ENCODE results near the gene FERMT2. TPM values are rescaled to one million over a fixed set of nuclear protein-coding genes. Genes with fewer than 3 reads are reported as not detected.

The FERMT2 gene
- total and polyA plus RNA-seq, 4 donors = 23.9 to 51.3 (median 40.4) TPM

DNA sequence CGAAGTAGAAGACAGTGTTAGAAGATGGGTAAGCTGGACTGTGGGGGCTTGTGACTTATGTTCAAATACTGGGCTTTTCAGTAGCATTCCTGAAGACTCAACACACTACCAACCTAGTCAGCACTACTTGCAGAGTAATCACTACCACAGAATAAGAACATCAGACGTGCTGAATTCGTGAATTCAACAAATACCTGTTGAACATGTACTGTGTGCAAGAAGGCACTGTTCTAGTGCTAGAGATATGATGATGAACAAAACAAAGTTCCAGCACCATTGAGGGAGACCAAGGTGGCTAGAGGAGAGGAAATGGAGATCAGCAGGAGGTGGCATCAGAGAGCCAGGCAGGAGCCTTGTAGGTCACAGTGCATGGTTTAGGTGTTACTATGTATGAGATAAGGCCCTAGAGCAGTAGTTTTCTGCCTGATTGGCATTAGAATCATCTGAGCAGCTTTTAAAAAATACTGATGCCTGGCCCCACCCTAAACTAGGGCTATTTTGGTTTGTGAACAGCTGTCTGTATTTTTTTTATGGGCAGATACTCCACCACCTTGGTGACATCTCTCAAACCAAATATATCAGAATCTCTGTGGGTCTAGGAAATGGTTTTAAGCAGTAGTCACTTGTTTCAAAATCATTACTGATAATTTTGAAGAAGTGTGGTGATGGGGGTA is 26.8 kb downstream of the FERMT2 start (continued):
- TF ChIP-seq, protein P1, sequence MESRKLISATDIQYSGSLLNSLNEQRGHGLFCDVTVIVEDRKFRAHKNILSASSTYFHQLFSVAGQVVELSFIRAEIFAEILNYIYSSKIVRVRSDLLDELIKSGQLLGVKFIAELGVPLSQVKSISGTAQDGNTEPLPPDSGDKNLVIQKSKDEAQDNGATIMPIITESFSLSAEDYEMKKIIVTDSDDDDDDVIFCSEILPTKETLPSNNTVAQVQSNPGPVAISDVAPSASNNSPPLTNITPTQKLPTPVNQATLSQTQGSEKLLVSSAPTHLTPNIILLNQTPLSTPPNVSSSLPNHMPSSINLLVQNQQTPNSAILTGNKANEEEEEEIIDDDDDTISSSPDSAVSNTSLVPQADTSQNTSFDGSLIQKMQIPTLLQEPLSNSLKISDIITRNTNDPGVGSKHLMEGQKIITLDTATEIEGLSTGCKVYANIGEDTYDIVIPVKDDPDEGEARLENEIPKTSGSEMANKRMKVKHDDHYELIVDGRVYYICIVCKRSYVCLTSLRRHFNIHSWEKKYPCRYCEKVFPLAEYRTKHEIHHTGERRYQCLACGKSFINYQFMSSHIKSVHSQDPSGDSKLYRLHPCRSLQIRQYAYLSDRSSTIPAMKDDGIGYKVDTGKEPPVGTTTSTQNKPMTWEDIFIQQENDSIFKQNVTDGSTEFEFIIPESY (IDR thresholded peaks at IDR 0.05) = no peak
- peak; percentile 28 to 36 for TF ChIP-seq RXRA (IDR thresholded peaks at IDR 0.05)
- no peak for TF ChIP-seq EGR1 (IDR thresholded peaks at IDR 0.05; ENCODE audit: low read depth in 2 of 2)

DNA sequence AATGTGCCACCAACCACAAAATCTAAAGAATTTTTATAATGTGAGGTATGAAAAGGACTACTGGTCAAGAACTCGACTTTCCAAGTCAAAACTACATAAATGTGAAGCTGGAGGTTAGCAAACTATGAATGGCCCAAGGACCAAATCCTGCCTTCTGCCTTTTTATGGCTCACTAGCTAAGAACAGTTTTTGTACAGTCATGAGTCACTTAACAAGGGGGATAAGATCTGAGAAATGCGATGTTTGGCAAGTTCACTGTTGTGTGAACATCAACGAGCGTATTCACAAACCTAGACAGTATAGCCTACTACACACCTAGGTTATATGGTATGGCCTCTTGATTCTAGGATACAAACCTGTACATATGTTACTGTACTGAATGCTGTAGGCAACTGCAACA is 28.2 kb downstream of the FERMT2 start:
- Histone ChIP-seq H3K9ac (ENCODE audit: low read depth in 1 of 2, low read length in 2 of 2) (no peak overlapping the region), H3K36me3 (ENCODE audit: control insufficient read depth in 4 of 4, insufficient read depth in 3 of 4, low read depth in 1 of 4, low read length in 3 of 4) (no peaks in the 10 kb centered on the region), H3K27me3 (ENCODE audit: control insufficient read depth in 4 of 4, insufficient read depth in 4 of 4, low read length in 3 of 4) (no peaks in the 10 kb centered on the region), H3K9me3 (ENCODE audit: control insufficient read depth in 4 of 4, low read length in 3 of 4) (no peaks in the 10 kb centered on the region), H3K27ac (ENCODE audit: low read depth in 1 of 2, low read length in 2 of 2) (no peak overlapping the region), H3K4me1 (ENCODE audit: control insufficient read depth in 4 of 4, insufficient read depth in 4 of 4, low read length in 3 of 4) (peaks cover 19 to 80% (median 70%) of the 10 kb centered on the region in 4 donors), H3K4me3 (ENCODE audit: low read depth in 1 of 3, low read length in 3 of 3) (no peak overlapping the region)
- no peak for DNase-seq (ENCODE audit: low spot score)
- no peak for TF ChIP-seq RXRA (IDR thresholded peaks at IDR 0.05)
- TF ChIP-seq, protein P2, sequence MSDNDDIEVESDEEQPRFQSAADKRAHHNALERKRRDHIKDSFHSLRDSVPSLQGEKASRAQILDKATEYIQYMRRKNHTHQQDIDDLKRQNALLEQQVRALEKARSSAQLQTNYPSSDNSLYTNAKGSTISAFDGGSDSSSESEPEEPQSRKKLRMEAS (IDR thresholded peaks at IDR 0.05) = no peak
- TF ChIP-seq GABPA (IDR thresholded peaks at IDR 0.05 in 1 of 2, conservative IDR thresholded peaks at IDR 0.05 in 1 of 2) = no peak
- no peak for TF ChIP-seq EGR1 (IDR thresholded peaks at IDR 0.05; ENCODE audit: low read depth in 2 of 2)
- TF ChIP-seq, protein P3, sequence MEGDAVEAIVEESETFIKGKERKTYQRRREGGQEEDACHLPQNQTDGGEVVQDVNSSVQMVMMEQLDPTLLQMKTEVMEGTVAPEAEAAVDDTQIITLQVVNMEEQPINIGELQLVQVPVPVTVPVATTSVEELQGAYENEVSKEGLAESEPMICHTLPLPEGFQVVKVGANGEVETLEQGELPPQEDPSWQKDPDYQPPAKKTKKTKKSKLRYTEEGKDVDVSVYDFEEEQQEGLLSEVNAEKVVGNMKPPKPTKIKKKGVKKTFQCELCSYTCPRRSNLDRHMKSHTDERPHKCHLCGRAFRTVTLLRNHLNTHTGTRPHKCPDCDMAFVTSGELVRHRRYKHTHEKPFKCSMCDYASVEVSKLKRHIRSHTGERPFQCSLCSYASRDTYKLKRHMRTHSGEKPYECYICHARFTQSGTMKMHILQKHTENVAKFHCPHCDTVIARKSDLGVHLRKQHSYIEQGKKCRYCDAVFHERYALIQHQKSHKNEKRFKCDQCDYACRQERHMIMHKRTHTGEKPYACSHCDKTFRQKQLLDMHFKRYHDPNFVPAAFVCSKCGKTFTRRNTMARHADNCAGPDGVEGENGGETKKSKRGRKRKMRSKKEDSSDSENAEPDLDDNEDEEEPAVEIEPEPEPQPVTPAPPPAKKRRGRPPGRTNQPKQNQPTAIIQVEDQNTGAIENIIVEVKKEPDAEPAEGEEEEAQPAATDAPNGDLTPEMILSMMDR (IDR thresholded peaks at IDR 0.05; ENCODE audit: low read depth, low read length, missing input control) = no peak
- TF ChIP-seq, protein P1 (IDR thresholded peaks at IDR 0.05) = no peak
- TF ChIP-seq JUND (IDR thresholded peaks at IDR 0.05) = no peak
- TF ChIP-seq SP1 (IDR thresholded peaks at IDR 0.05) = no peak
- TF ChIP-seq FOXA1 (IDR thresholded peaks at IDR 0.05) = no peak
- no peak for TF ChIP-seq RAD21 (IDR thresholded peaks at IDR 0.05)
- TF ChIP-seq HNF4A (conservative IDR thresholded peaks at IDR 0.05) = no peak
- TF ChIP-seq TAF1 (conservative IDR thresholded peaks at IDR 0.05) = no peak
- TF ChIP-seq HNF4G (IDR thresholded peaks at IDR 0.05) = no peak
- TF ChIP-seq NR2F2 (IDR thresholded peaks at IDR 0.05) = no peak
- TF ChIP-seq, protein P4, sequence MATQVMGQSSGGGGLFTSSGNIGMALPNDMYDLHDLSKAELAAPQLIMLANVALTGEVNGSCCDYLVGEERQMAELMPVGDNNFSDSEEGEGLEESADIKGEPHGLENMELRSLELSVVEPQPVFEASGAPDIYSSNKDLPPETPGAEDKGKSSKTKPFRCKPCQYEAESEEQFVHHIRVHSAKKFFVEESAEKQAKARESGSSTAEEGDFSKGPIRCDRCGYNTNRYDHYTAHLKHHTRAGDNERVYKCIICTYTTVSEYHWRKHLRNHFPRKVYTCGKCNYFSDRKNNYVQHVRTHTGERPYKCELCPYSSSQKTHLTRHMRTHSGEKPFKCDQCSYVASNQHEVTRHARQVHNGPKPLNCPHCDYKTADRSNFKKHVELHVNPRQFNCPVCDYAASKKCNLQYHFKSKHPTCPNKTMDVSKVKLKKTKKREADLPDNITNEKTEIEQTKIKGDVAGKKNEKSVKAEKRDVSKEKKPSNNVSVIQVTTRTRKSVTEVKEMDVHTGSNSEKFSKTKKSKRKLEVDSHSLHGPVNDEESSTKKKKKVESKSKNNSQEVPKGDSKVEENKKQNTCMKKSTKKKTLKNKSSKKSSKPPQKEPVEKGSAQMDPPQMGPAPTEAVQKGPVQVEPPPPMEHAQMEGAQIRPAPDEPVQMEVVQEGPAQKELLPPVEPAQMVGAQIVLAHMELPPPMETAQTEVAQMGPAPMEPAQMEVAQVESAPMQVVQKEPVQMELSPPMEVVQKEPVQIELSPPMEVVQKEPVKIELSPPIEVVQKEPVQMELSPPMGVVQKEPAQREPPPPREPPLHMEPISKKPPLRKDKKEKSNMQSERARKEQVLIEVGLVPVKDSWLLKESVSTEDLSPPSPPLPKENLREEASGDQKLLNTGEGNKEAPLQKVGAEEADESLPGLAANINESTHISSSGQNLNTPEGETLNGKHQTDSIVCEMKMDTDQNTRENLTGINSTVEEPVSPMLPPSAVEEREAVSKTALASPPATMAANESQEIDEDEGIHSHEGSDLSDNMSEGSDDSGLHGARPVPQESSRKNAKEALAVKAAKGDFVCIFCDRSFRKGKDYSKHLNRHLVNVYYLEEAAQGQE (IDR thresholded peaks at IDR 0.05) = no peak
- no peak for TF ChIP-seq FOXA2 (IDR thresholded peaks at IDR 0.05)
- no peak for TF ChIP-seq YY1 (IDR thresholded peaks at IDR 0.05)
- TF ChIP-seq, protein P5, sequence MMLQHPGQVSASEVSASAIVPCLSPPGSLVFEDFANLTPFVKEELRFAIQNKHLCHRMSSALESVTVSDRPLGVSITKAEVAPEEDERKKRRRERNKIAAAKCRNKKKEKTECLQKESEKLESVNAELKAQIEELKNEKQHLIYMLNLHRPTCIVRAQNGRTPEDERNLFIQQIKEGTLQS (IDR thresholded peaks at IDR 0.05) = no peak
- WGBS = 82% methylated on average over 4 of the region's 4 CpGs
